Fibroblast of villous mesenchyme (primary cell): ENCODE results near the gene SLC16A7. TPM values are rescaled to one million over a fixed set of nuclear protein-coding genes. Genes with fewer than 3 reads are reported as not detected.

ENCODE experiments used
- DNase-seq: peaks from one replicate; pipeline ENCODE4 v3.0.0-alpha.2; 2010; ENCODE audit warnings: low read depth
- H3K4me3 ChIP-seq: 2 replicates; pipeline ENCODE4 v1.5.1; 2011; ENCODE audit warnings: low read depth, mild to moderate bottlenecking, low read length
- total RNA-seq: library from RNA; depleted of rRNA; stranded (reverse); fragments of >200 nt; gene quantifications from 2 replicates; pipeline ENCODE4 v1.2.3, GENCODE V29; 2012
- TF ChIP-seq, protein P1 (sequence below): IDR thresholded peaks from 2 replicates; pipeline ENCODE4 v1.5.1; 2012; ENCODE audit warnings: low read depth, mild to moderate bottlenecking, low read length; ENCODE audit not compliant: insufficient read depth

Gene SLC16A7
- total RNA-seq, 1 donor = 32.0 TPM

GRCh38 chr12:59578254-59578653, 17.6 kb upstream of the SLC16A7 start:
- no peak for DNase-seq
- H3K4me3 ChIP-seq = no peak overlapping the region
- TF ChIP-seq, protein P1, sequence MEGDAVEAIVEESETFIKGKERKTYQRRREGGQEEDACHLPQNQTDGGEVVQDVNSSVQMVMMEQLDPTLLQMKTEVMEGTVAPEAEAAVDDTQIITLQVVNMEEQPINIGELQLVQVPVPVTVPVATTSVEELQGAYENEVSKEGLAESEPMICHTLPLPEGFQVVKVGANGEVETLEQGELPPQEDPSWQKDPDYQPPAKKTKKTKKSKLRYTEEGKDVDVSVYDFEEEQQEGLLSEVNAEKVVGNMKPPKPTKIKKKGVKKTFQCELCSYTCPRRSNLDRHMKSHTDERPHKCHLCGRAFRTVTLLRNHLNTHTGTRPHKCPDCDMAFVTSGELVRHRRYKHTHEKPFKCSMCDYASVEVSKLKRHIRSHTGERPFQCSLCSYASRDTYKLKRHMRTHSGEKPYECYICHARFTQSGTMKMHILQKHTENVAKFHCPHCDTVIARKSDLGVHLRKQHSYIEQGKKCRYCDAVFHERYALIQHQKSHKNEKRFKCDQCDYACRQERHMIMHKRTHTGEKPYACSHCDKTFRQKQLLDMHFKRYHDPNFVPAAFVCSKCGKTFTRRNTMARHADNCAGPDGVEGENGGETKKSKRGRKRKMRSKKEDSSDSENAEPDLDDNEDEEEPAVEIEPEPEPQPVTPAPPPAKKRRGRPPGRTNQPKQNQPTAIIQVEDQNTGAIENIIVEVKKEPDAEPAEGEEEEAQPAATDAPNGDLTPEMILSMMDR = no peak

GRCh38 chr12:59579631-59580030, 16.2 kb upstream of the SLC16A7 start:
- H3K4me3 ChIP-seq = no peak overlapping the region
- TF ChIP-seq, protein P1 = no peak
- DNase-seq = no peak

DNA sequence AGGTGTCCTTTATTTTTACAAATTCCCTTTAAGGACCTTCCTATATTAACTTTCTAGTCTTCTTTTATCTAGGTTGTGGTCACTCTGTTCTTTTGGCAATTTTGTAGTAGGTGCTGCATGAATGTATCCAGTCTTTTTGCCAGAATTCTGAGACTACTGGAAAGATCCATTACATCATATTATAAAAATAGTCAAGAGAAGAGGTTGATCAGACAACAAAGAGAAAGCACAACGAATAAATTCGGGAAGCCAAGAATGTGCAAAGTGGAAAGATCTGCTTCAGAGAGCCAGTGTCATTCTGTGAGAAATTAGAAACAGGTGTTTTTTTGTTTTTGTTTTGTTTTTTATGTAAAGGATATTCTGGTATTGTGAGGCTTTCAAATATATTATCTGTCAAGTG, 15.8 kb upstream of the SLC16A7 start:
- no peak for DNase-seq
- TF ChIP-seq, protein P1 = no peak
- no peak overlapping the region for H3K4me3 ChIP-seq

DNA sequence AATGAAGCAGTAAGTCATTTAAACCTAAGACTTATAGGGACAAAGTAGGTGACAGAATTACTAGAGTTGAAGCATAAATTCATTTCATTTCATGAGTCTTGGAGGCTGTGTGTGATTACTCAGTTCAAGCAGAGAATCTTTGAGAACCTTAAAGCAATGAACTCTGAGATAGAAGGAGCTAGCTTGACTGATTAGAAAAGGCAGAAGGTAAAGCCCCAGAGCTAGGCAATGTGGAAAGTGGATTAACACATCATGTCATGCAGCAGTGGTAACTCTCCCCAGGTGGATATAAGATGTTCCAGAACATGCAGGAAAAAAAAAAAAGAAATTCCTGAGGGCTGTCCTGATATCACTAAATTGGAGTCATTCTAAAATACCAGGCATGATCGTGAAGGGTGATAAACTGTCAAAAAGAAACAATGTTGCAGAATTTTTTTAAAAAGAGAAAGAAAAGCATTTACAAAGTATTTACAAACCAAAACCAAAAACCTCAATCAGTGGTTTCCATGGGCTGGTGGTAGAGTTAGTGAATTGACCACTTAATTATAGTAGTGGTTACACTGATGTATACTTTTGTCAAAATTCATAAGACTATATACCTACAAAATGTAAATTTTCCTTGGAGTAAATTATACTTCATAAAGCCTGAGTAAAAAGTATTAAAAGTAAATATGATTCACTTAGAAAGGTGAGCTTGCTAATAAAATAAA, 12.7 kb upstream of the SLC16A7 start:
- no peak for DNase-seq
- H3K4me3 ChIP-seq = no peak overlapping the region
- TF ChIP-seq, protein P1 = no peak

DNA sequence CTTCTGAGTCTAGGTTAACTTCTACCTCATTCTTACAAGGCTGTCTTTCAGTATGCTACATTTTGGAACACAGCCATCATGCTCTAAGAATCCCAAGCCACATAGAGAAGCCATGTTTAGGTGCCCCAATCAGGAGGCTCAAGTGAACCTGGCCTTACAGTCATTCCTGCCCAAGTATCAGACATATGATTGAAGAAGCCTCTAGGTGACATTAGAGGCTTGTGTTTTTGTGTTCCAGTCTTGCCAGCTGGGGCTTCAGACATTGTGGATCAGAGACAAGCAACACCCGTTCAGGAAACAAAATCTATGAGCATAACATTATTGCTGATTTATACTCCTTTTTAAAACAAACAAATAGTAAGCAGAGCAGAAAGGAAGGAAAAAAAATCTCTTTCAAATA, 8.1 kb upstream of the SLC16A7 start:
- H3K4me3 ChIP-seq = no peak overlapping the region
- TF ChIP-seq, protein P1 = no peak
- DNase-seq = no peak

- DNase-seq = no peak
- TF ChIP-seq, protein P1 = no peak
- H3K4me3 ChIP-seq = no peak overlapping the region
Observed at GRCh38 chr12:59593761-59594160, 2.1 kb upstream of the SLC16A7 start.
